HG03025 (cell line): Measurements from ENCODE around the gene HEPHL1.

Experiments used
- ATAC-seq: cut with Tn5 transposase; IDR thresholded peaks from one replicate; pipeline ENCODE4 v1.9.1; 2021; ENCODE audit warnings: mild to moderate bottlenecking, moderate library complexity; ENCODE audit not compliant: unreplicated experiment, low FRiP score

HEPHL1 gene

GRCh38 chr11:94023856-94024255 lies 2.7 kb downstream of the HEPHL1 start:
- ATAC-seq: no peak

DNA sequence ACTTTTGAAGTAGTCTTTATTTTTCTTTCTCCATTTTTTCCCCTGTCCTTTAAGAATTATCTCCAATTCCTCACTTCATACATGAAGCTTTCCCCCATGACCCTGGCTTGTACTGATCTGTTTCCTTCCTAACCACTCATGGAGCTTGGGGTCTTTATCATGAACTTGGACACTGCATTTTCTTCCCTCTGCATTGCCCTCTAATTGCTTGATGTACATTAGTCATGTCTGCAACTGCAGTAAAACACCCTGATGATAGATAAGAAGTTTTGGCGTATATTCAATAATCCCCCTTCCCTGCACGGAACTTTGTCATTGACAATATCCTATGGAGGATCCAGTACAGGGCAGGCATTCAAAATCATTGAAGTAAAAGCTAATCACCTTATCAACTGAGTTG lies 3.4 kb downstream of the HEPHL1 start:
- ATAC-seq: no peak

GRCh38 chr11:94025690-94026394 lies 4.7 kb downstream of the HEPHL1 start:
- ATAC-seq: no peak

GRCh38 chr11:94027210-94027609 lies 6.1 kb downstream of the HEPHL1 start:
- ATAC-seq: no peak

- no peak for ATAC-seq
These were observed 7.3 kb downstream of the HEPHL1 start for GRCh38 chr11:94028436-94028835.

GRCh38 chr11:94030059-94030458 lies 8.9 kb downstream of the HEPHL1 start:
- ATAC-seq: no peak

DNA sequence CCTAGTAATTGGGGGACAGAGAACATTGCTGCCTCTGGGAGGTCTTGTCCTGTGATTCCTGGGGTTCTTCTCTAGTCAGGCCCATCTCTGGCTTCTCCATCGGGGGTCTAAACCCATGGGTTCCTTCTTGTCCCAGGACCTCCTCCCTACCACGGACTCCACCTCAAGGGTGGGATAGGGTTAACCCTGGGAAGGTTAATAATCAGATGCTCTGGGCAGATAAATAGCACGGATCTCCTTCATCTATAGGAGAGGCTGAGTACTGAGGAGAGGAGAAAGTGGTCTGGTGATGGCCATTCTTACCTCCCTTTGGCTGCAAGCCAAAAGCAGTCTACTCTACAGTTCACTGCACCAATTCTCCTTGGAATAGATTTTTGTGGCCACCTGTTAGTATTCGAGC lies 10.5 kb downstream of the HEPHL1 start:
- ATAC-seq: no peak

DNA sequence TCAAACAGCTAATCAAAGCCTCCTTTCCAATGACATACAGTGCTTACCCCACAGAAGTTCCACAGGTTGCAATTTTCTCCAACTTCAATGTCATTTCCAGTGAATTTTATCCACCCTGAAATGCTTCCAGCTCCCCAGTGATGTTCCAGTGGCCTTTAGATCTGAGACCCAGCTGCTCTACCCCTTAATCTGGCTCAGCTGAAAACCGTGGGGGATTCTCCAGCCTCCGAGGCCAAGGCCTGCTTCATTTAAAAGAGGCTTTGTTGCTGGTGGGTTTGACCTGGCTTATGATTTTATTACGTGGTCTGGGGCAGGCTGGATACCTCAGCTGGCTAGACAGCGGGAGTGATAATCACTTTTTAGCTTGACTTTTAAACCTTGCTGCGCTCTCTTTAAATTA lies 10.9 kb downstream of the HEPHL1 start:
- no peak for ATAC-seq

DNA sequence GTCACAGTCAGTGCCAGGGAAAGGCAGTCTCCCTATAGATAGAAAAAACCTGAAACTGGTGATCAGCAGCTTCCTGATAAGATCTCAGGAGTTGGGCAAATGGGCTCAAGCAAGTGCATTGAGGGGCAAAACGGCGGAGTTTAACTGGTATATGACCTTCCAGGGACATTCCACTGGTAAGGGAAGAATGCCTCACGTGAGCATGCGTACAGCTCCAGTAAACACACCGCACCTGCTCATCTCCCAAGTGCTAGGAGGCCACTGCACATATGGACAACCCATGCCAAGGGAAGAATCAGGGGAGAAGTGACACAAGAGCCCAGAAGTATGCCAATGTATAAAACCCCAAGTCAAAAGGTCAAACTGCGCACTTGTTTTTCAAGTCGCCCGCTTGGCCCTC lies 11.6 kb downstream of the HEPHL1 start:
- ATAC-seq: no peak

DNA sequence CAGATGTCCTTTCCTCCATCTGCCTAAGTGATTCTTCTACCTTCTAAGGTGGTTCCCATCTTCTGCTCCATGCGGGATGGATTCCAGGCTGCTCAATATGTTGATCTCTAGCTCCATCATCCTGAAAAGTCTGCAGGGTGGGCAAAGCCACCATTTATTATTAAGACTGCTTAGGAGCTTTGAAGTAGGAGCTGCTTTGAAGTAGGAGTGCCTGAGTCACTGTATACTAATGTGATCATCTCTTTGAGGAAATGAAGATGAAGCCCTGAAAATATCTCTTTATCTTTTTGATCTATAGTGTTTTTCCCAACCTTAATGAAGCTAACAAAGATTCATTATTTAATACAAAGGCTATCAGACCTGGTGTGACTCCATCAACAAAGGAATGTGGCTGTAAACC lies 13.1 kb downstream of the HEPHL1 start:
- ATAC-seq: no peak

- no peak for ATAC-seq
These were observed 14.9 kb downstream of the HEPHL1 start for GRCh38 chr11:94036096-94036495.

DNA sequence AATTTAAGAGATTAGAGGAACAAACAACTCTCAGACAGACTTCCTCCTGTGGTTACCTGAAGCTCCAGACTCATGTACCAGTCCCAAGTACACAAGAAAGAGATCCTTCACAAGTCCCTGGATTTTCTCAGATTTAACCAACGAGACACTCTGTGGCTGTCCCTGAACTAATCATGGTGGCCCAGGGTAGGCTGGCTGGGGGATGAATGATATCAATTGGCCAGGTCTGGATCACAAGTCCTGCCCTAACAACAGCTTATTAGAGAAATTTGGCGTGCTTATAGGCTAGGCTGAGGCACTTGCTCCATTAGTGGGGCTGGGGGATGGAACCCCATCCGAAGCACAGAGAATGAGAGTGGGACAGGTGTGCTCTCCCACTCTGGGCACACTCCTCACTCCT lies 22.1 kb downstream of the HEPHL1 start:
- ATAC-seq: no peak

DNA sequence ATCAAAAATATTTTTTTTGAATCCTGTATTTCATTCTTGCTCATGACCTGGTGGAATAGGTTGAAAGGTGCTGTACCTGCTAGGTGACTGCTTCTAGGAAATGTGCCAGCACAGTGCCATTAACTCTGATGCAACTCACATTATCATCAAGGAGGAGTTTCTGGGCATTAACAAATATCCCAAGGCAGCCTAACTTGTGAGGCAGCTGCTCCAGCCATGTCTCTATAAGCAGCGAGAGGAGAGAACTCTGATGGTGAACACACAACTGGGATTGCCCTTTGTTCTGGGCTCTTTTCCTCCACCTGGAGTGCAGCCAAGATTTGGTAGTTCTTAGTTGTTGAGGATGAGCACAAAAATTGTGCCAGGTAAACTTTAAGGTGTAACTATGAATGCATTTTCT lies 25.6 kb downstream of the HEPHL1 start:
- ATAC-seq: no peak

GRCh38 chr11:94048032-94048709 lies 27.0 kb downstream of the HEPHL1 start:
- no peak for ATAC-seq

GRCh38 chr11:94049351-94049750 lies 28.2 kb downstream of the HEPHL1 start:
- ATAC-seq: no peak

- ATAC-seq: no peak
These were observed 37.5 kb downstream of the HEPHL1 start for GRCh38 chr11:94058630-94059029.

GRCh38 chr11:94059065-94059464 lies 37.9 kb downstream of the HEPHL1 start:
- ATAC-seq: no peak

GRCh38 chr11:94060401-94060800 lies 39.2 kb downstream of the HEPHL1 start:
- ATAC-seq: no peak

DNA sequence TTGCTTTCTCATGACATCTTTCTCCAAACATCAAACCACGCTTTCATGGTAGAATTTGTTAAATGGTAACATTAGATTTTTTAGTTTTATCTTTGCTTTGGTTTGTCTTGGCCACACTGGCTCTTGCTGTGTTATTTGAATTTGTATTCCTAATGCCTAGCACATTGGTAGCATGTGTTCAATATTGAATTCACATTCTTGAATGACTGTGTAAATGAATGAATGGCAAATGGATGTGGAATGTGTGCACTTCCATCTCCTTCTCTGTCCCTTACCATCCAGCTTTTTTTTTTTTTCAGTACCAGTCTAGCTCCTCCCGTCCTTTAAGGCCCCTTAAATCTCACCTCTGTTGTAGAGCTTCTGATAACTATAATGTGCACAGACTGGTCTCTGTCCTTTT lies 41.2 kb downstream of the HEPHL1 start:
- no peak for ATAC-seq

DNA sequence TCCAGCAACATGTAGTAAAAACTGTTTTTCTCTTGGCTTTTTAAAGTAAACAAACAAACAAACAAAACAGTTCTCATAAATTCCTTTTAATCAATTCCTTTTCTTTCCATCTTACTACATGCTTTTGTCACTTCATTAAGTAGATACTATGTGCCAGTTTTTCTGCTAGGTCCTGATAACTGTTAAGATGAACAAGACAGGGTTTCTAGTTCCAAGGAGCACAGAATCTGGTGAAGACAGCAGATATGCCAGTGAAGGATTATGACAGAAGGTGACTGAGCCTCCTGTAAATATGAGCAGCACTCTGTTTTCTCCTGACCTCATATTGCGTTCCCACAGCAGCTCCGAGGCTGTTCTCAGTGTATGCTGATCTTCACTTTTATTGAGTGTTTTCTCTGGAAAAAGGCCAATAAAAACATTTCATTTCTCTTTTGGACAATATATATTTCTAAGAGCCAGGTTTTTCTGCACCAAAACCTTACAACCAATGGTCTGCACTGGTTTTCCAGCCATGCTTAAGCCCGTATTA lies 45.8 kb downstream of the HEPHL1 start:
- ATAC-seq: no peak

DNA sequence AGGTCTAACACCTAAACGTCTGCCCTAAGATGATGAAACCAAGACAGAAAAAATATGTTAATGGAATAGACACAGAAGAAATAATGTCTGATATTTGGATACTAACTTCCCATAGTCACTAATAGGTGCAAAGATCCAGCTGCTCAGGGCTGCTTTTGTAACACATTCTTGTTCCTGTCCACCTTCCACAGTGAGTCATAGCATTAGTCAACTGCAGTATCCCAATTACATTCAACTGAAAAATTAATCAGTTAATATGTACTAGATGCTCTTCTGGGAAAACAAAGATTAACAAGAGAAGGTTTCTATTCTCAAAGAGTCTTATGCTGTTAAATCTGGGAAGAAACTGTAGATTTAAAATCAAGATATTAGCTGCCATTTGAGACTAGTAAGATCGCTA lies 47.6 kb downstream of the HEPHL1 start:
- ATAC-seq: no peak
